ENCODE data around the gene TIMM29. TPM values are rescaled to one million over a fixed set of nuclear protein-coding genes. Genes with fewer than 3 reads are reported as not detected.
A peak's percentile ranks its signal among the peaks of the same experiment; 100 is the strongest.
"Not testable (repeated sequence)": the region's sequence is repeated elsewhere in the genome, so short reads cannot be mapped to it uniquely, and the experiment has no call there.

TIMM29 gene
- total RNA-seq, 1 donor = 31.8 TPM

DNA sequence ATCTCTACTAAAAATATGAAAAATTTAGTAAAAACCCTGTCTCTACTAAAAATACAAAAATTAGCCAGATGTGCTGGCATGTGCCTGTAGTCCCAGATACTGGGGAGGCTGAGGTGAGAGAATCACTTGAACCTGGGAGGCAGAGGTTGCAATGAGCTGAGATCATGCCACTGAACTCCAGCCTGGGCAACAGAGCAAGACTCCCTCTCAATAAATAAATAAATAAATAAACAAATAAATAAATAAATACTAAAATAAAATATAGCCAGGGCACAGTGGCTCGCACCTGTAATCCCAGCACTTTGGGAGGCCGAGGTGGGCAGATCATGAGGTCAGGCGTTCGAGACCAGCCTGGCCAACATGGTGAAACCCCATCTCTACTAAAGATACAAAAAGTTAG lies 14.8 kb downstream of the TIMM29 start:
- H3K36me3 ChIP-seq (ENCODE audit: insufficient read depth, low read length); H3K9me3 ChIP-seq (ENCODE audit: low read depth, low read length); H2AFZ ChIP-seq (ENCODE audit: low read length); H3K4me1 ChIP-seq (ENCODE audit: insufficient read depth, low read length); H4K20me1 ChIP-seq (ENCODE audit: insufficient read depth, low read length); H3K4me2 ChIP-seq (ENCODE audit: insufficient read depth, low read length); H3K27me3 ChIP-seq (ENCODE audit: insufficient read depth, low read length); H3K79me2 ChIP-seq (ENCODE audit: insufficient read depth, low read length); DNase-seq (ENCODE audit: insufficient read length, low spot score, missing footprints); H3K27ac ChIP-seq (ENCODE audit: low read depth, low read length); H3K4me3 ChIP-seq (ENCODE audit: insufficient read depth, low read length): not testable (repeated sequence)

DNA sequence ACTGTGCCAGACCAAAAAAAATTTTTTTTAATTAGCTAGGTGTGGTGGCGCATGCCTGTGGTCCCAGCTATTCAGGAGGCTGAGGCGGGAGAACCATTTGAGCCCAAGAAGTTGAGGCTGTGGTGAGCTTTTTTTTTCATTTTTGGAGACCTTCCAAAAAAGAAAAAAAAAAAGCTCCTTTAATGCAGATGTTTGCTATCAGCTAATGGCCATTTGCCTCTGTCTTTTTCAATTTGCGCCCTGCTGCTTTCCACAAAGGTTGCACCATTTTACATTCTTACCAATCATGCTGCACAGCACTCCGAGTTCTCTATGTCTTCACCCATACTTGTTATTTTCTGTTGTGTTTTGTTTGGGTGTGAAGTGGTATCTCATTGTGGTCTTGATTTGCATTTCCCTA lies 16.7 kb downstream of the TIMM29 start:
- no peaks in the 10 kb centered on the region for H3K36me3 ChIP-seq (ENCODE audit: insufficient read depth, low read length)
- no peak overlapping the region for H2AFZ ChIP-seq (ENCODE audit: low read length)
- no peak overlapping the region for H3K27ac ChIP-seq (ENCODE audit: low read depth, low read length)
- no peaks in the 10 kb centered on the region for H3K79me2 ChIP-seq (ENCODE audit: insufficient read depth, low read length)
- no peak for DNase-seq (ENCODE audit: insufficient read length, low spot score, missing footprints)
- no peak overlapping the region for H3K4me2 ChIP-seq (ENCODE audit: insufficient read depth, low read length)
- no peak overlapping the region for H3K4me3 ChIP-seq (ENCODE audit: insufficient read depth, low read length)
- no peaks in the 10 kb centered on the region for H4K20me1 ChIP-seq (ENCODE audit: insufficient read depth, low read length)
- H3K27me3 ChIP-seq (ENCODE audit: insufficient read depth, low read length) = no peaks in the 10 kb centered on the region
- H3K4me1 ChIP-seq (ENCODE audit: insufficient read depth, low read length) = no peaks in the 10 kb centered on the region
- no peaks in the 10 kb centered on the region for H3K9me3 ChIP-seq (ENCODE audit: low read depth, low read length)
- TF ChIP-seq, protein P1, sequence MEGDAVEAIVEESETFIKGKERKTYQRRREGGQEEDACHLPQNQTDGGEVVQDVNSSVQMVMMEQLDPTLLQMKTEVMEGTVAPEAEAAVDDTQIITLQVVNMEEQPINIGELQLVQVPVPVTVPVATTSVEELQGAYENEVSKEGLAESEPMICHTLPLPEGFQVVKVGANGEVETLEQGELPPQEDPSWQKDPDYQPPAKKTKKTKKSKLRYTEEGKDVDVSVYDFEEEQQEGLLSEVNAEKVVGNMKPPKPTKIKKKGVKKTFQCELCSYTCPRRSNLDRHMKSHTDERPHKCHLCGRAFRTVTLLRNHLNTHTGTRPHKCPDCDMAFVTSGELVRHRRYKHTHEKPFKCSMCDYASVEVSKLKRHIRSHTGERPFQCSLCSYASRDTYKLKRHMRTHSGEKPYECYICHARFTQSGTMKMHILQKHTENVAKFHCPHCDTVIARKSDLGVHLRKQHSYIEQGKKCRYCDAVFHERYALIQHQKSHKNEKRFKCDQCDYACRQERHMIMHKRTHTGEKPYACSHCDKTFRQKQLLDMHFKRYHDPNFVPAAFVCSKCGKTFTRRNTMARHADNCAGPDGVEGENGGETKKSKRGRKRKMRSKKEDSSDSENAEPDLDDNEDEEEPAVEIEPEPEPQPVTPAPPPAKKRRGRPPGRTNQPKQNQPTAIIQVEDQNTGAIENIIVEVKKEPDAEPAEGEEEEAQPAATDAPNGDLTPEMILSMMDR (IDR thresholded peaks at IDR 0.05; ENCODE audit: extremely low read depth, low read depth, low read length) = no peak

DNA sequence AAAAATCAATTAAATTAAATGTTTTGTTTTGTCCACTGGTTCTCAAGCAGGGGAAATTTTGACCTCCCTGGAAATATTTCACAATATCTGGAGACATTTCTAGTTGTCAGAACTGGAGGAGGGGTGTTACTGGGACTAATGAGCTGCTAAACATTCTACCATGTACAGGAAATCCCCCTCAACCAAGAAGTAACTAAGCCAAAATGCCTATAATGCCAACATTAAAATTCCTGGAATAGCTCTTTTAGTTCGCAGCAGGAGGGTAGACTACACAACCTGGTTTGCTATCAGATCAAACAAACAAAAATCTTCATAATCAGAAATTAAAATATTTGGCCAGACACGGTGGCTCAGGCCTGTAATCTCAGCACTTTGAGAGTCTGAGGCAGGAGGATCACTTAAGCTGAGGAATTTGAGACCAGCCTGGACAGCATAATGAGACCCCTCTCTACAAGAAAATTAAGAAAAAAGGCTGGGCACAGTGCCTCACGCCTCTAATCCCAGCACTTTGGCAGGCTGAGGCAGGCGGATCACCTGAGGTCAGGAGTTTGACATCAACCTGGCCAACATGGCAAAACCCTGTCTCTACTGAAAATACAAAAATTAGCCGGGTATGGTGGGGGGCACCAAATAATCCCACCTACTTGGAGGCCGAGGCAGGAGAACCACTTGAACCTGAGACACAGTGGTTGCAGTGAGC lies 18.5 kb downstream of the TIMM29 start:
- Histone ChIP-seq H3K79me2 (ENCODE audit: insufficient read depth, low read length) (no peaks in the 10 kb centered on the region), H3K36me3 (ENCODE audit: insufficient read depth, low read length) (no peaks in the 10 kb centered on the region), H4K20me1 (ENCODE audit: insufficient read depth, low read length) (no peaks in the 10 kb centered on the region), H3K27me3 (ENCODE audit: insufficient read depth, low read length) (no peaks in the 10 kb centered on the region), H3K27ac (ENCODE audit: low read depth, low read length) (no peak overlapping the region), H2AFZ (ENCODE audit: low read length) (no peak overlapping the region), H3K4me2 (ENCODE audit: insufficient read depth, low read length) (no peak overlapping the region), H3K4me1 (ENCODE audit: insufficient read depth, low read length) (no peaks in the 10 kb centered on the region), H3K4me3 (ENCODE audit: insufficient read depth, low read length) (no peak overlapping the region), H3K9me3 (ENCODE audit: low read depth, low read length) (no peaks in the 10 kb centered on the region)
- no peak for DNase-seq (ENCODE audit: insufficient read length, low spot score, missing footprints)
- TF ChIP-seq, protein P1 (IDR thresholded peaks at IDR 0.05; ENCODE audit: extremely low read depth, low read depth, low read length) = no peak

DNA sequence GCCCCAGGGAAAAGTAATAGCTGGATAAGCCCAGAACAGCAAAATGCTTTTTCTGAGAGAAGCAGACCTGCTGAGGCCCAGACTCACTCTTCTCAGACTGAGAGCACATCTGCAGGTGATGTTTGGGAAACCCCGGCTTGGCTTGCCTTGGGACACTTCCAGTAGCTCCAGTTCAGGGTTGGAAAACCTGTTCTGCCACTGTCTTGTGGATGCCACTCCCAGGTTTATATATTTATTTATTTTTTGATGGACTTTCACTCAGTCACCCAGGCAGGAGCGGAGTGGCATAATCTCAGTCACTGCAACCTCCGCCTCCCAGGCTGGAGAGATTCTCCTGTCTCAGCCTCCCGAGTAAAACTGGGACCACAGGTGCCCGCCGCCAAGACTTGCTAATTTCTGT lies 24.2 kb downstream of the TIMM29 start:
- no peak overlapping the region for H2AFZ ChIP-seq (ENCODE audit: low read length)
- no peak overlapping the region for H3K27ac ChIP-seq (ENCODE audit: low read depth, low read length)
- no peaks in the 10 kb centered on the region for H3K9me3 ChIP-seq (ENCODE audit: low read depth, low read length)
- no peak overlapping the region for H3K4me2 ChIP-seq (ENCODE audit: insufficient read depth, low read length)
- no peaks in the 10 kb centered on the region for H3K36me3 ChIP-seq (ENCODE audit: insufficient read depth, low read length)
- H3K4me1 ChIP-seq (ENCODE audit: insufficient read depth, low read length) = no peaks in the 10 kb centered on the region
- no peak overlapping the region for H3K4me3 ChIP-seq (ENCODE audit: insufficient read depth, low read length)
- H4K20me1 ChIP-seq (ENCODE audit: insufficient read depth, low read length) = no peaks in the 10 kb centered on the region
- H3K79me2 ChIP-seq (ENCODE audit: insufficient read depth, low read length) = no peaks in the 10 kb centered on the region
- no peaks in the 10 kb centered on the region for H3K27me3 ChIP-seq (ENCODE audit: insufficient read depth, low read length)
- TF ChIP-seq, protein P1 (IDR thresholded peaks at IDR 0.05; ENCODE audit: extremely low read depth, low read depth, low read length) = no peak
- peak; percentile 67 for DNase-seq (ENCODE audit: insufficient read length, low spot score, missing footprints)

DNA sequence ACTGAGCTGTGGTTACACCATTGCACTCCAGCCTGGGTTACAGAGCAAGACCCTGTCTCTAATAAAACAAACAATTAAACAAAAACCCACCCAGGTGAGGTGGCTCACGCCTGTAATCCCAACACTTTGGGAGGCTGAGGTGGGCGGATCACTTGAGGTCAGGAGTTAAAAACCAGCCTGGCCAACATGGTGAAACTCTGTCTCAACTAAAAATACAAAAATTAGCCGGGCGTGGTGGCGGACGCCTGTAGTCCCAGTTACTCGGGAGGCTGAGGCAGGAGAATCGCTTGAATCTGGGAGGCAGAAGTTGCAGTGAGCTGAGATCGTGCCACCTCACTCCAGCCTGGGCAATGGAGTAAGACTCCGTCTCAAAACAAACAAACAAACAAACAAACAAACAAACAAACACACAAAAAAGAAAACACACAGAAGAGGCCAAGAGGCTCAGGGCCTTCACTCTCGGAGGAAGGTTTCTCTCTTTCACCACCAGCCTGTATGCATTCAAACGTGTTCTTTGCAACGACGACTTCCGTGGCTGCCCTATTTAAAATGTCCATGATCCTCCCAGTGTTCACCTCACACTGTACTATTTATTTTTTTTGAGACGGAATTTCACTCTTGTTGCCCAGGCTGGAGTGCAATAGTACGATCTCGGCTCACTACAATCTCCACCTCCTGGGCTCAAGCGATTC lies 30.8 kb downstream of the TIMM29 start:
- H3K36me3 ChIP-seq (ENCODE audit: insufficient read depth, low read length); H2AFZ ChIP-seq (ENCODE audit: low read length); H3K27me3 ChIP-seq (ENCODE audit: insufficient read depth, low read length); DNase-seq (ENCODE audit: insufficient read length, low spot score, missing footprints); H3K9me3 ChIP-seq (ENCODE audit: low read depth, low read length); H3K27ac ChIP-seq (ENCODE audit: low read depth, low read length); H3K4me1 ChIP-seq (ENCODE audit: insufficient read depth, low read length): not testable (repeated sequence)
- H3K79me2 ChIP-seq (ENCODE audit: insufficient read depth, low read length) = peaks cover 39% of the 10 kb centered on the region
- peak overlapping the region; percentile 92 for H3K4me3 ChIP-seq (ENCODE audit: insufficient read depth, low read length)
- H3K4me2 ChIP-seq (ENCODE audit: insufficient read depth, low read length) = peak overlapping the region; percentile 77
- peaks cover 23% of the 10 kb centered on the region for H4K20me1 ChIP-seq (ENCODE audit: insufficient read depth, low read length)
